OCI-LY7 (cell line): ENCODE measurements around the gene AK9.

Source experiments
- CTCF ChIP-seq: fragments of 200-600 bp; sonication (generic); conservative IDR thresholded peaks from 2 replicates; pipeline ENCODE4 v1.5.1; 2014; ENCODE audit warnings: mild to moderate bottlenecking, antibody characterized with exemption, low read length, moderate library complexity, mixed read lengths
- EZH2phosphoT487 ChIP-seq: fragments of 200-600 bp; sonication (generic); IDR thresholded peaks from 2 replicates; pipeline ENCODE4 v1.6.1; 2018; ENCODE audit warnings: low read depth, borderline replicate concordance, mild to moderate bottlenecking, mixed run types, antibody characterized with exemption, low read length, moderate library complexity, mixed read lengths

DNA sequence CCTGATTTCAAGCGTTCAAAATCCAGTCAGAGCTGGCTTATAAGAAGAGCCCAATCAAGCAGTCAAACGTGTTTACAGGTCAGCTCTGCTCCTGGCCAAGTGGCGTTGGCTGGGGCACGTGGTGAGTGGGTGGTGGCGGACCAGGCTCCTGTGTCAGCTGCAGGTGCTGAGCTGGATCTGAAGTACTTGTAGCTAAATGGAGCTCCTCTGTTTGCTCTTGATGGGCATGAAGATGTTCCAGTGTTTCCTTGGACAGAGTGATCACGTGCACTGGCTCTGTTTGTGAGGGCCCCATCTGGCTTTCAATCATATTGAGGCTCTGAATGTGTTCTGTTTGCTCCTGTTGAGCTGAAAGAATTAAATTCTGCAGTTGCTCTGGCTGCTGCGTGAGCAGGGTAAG, 225.2 kb downstream of the AK9 start:
- TF ChIP-seq EZH2phosphoT487: no peak
- no peak for TF ChIP-seq CTCF
